GM23248 (cell line): Measurements from ENCODE around the gene PCSK5.

Source experiments
- EZH2 ChIP-seq: fragments of 200-600 bp; sonication (generic); IDR thresholded peaks from 2 replicates; pipeline ENCODE4 v1.6.1; 2018; ENCODE audit warnings: antibody characterized with exemption, mild to moderate bottlenecking; ENCODE audit not compliant: insufficient read depth, poor library complexity, severe bottlenecking
- EZH2phosphoT487 ChIP-seq: fragments of 200-600 bp; sonication (generic); IDR thresholded peaks from 2 replicates; pipeline ENCODE4 v1.6.1; 2018; ENCODE audit warnings: antibody characterized with exemption, moderate library complexity, mild to moderate bottlenecking, low read depth; ENCODE audit not compliant: insufficient read depth

DNA sequence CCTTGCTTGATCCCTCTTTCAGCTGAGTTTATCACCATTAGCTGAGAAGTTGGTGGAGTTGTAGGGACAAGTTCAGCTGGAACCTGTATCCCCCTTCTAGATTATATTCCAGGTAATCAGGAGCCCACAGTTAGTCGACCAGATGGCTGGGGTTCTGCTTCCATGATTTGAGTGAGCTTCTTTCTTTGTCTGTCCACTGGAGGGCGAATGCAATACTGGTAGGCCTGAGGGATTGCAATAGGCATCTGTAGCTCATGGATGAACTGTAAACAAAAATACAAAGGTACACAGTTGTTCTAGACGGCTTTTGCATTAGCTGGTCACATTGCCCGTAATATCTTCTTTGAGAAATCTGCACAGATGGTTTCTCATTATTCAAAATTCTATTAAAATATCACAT is 88.9 kb downstream of the PCSK5 start:
- TF ChIP-seq EZH2phosphoT487 (no peak), EZH2 (no peak)
